ENCODE data around the gene C2CD3. TPM values are rescaled to one million over a fixed set of nuclear protein-coding genes. Genes with fewer than 3 reads are reported as not detected.

Gene C2CD3
- total RNA-seq, 1 donor: 23.3 TPM

- H3K9me3 ChIP-seq (ENCODE audit: low read depth, low read length): no peaks in the 10 kb centered on the region
- H3K27me3 ChIP-seq (ENCODE audit: insufficient read depth, low read length): no peaks in the 10 kb centered on the region
- H3K4me1 ChIP-seq (ENCODE audit: insufficient read depth, low read length): peaks cover 95% of the 10 kb centered on the region
- no peak overlapping the region for H3K4me3 ChIP-seq (ENCODE audit: low read length)
Measured at GRCh38 chr11:73972187-73972586, 198.6 kb downstream of the C2CD3 start.

- no peaks in the 10 kb centered on the region for H3K9me3 ChIP-seq (ENCODE audit: low read depth, low read length)
- H3K27me3 ChIP-seq (ENCODE audit: insufficient read depth, low read length): no peaks in the 10 kb centered on the region
- no peak overlapping the region for H3K4me3 ChIP-seq (ENCODE audit: low read length)
- peaks cover 85% of the 10 kb centered on the region for H3K4me1 ChIP-seq (ENCODE audit: insufficient read depth, low read length)
Measured at GRCh38 chr11:73971175-73971719, 199.6 kb downstream of the C2CD3 start.

- Histone ChIP-seq H3K9me3 (ENCODE audit: low read depth, low read length) (no peaks in the 10 kb centered on the region), H3K4me1 (ENCODE audit: insufficient read depth, low read length) (peaks cover 75% of the 10 kb centered on the region), H3K4me3 (ENCODE audit: low read length) (no peak overlapping the region), H3K27me3 (ENCODE audit: insufficient read depth, low read length) (no peaks in the 10 kb centered on the region)
Measured at GRCh38 chr11:73969991-73970800, 200.6 kb downstream of the C2CD3 start.

GRCh38 chr11:73969091-73969490, 201.7 kb downstream of the C2CD3 start:
- no peak overlapping the region for H3K4me3 ChIP-seq (ENCODE audit: low read length)
- no peaks in the 10 kb centered on the region for H3K27me3 ChIP-seq (ENCODE audit: insufficient read depth, low read length)
- H3K9me3 ChIP-seq (ENCODE audit: low read depth, low read length): no peaks in the 10 kb centered on the region
- H3K4me1 ChIP-seq (ENCODE audit: insufficient read depth, low read length): peaks cover 75% of the 10 kb centered on the region

- H3K4me3 ChIP-seq (ENCODE audit: low read length): no peak overlapping the region
- H3K27me3 ChIP-seq (ENCODE audit: insufficient read depth, low read length): no peaks in the 10 kb centered on the region
- H3K4me1 ChIP-seq (ENCODE audit: insufficient read depth, low read length): peaks cover 69% of the 10 kb centered on the region
- H3K9me3 ChIP-seq (ENCODE audit: low read depth, low read length): no peaks in the 10 kb centered on the region
Measured at GRCh38 chr11:73968356-73968966, 202.3 kb downstream of the C2CD3 start.

GRCh38 chr11:73965764-73966121, 205.1 kb downstream of the C2CD3 start:
- Histone ChIP-seq H3K9me3 (ENCODE audit: low read depth, low read length) (no peaks in the 10 kb centered on the region), H3K4me3 (ENCODE audit: low read length) (no peak overlapping the region), H3K4me1 (ENCODE audit: insufficient read depth, low read length) (peaks cover 45% of the 10 kb centered on the region), H3K27me3 (ENCODE audit: insufficient read depth, low read length) (no peaks in the 10 kb centered on the region)

GRCh38 chr11:73965076-73965763, 205.6 kb downstream of the C2CD3 start:
- H3K27me3 ChIP-seq (ENCODE audit: insufficient read depth, low read length): no peaks in the 10 kb centered on the region
- H3K9me3 ChIP-seq (ENCODE audit: low read depth, low read length): no peaks in the 10 kb centered on the region
- H3K4me3 ChIP-seq (ENCODE audit: low read length): no peak overlapping the region
- H3K4me1 ChIP-seq (ENCODE audit: insufficient read depth, low read length): peaks cover 40% of the 10 kb centered on the region

- Histone ChIP-seq H3K27me3 (ENCODE audit: insufficient read depth, low read length) (no peaks in the 10 kb centered on the region), H3K4me1 (ENCODE audit: insufficient read depth, low read length) (peaks cover 26% of the 10 kb centered on the region), H3K9me3 (ENCODE audit: low read depth, low read length) (no peaks in the 10 kb centered on the region), H3K4me3 (ENCODE audit: low read length) (no peak overlapping the region)
Measured at GRCh38 chr11:73963861-73964260, 206.9 kb downstream of the C2CD3 start.

Other genes starting within 250 kb of the C2CD3 start
- not detected for gene DNAJB13, start 220.0 kb downstream of the C2CD3 start, total RNA-seq
- gene UCP2, start 188.2 kb downstream of the C2CD3 start, total RNA-seq: 68.7 TPM
- gene UCP3, start 161.9 kb downstream of the C2CD3 start, total RNA-seq: 1.7 TPM
- gene PPME1, start 287 bp upstream of the C2CD3 start, total RNA-seq: 6.2 TPM
- gene P4HA3, start 140.6 kb upstream of the C2CD3 start, total RNA-seq: 0.10 TPM
- gene PGM2L1, start 227.4 kb upstream of the C2CD3 start, total RNA-seq: 3.5 TPM